BLaER1 treated with 17β-estradiol and CSF1 and Interleukin-3, amounts not matched to agents 10 nM and 100 nM (cell line): ENCODE measurements around the gene MARK2.

Experiments used
- H3K27ac ChIP-seq, 11 experiments: shearing (Covaris generic); formaldehyde crosslinking; 2 replicates each; pipeline ENCODE4 v1.8.1; 2022
- H3K27me3 ChIP-seq, 11 experiments: shearing (Covaris generic); formaldehyde crosslinking; 2 replicates each; pipeline ENCODE4 v1.8.1; 2022
- H3K36me3 ChIP-seq, 11 experiments: shearing (Covaris generic); formaldehyde crosslinking; 2 replicates each; pipeline ENCODE4 v1.8.1; 2022
- H3K4me1 ChIP-seq, 10 experiments: shearing (Covaris generic); formaldehyde crosslinking; 2 replicates each; pipeline ENCODE4 v1.8.1; 2022
- H3K4me2 ChIP-seq, 11 experiments: shearing (Covaris generic); formaldehyde crosslinking; 2 replicates each; pipeline ENCODE4 v1.8.1; 2022
- H3K4me3 ChIP-seq, 10 experiments: shearing (Covaris generic); formaldehyde crosslinking; 2 replicates each; pipeline ENCODE4 v1.8.1; 2022
- H3K9ac ChIP-seq, 11 experiments: shearing (Covaris generic); formaldehyde crosslinking; 2 replicates each; pipeline ENCODE4 v1.8.1; 2022
- H3K9me3 ChIP-seq, 11 experiments: shearing (Covaris generic); formaldehyde crosslinking; replicated peaks in 1 of 11; 2 replicates each; pipeline ENCODE4 v1.8.1; 2022
- H4K20me1 ChIP-seq, 11 experiments: shearing (Covaris generic); formaldehyde crosslinking; 2 replicates each; pipeline ENCODE4 v1.8.1; 2022
- Cebpa-rat ChIP-seq, 11 experiments: shearing (Covaris generic); IDR thresholded peaks; 2 replicates each; pipeline ENCODE4 v1.8.1; 2022

The MARK2 gene

DNA sequence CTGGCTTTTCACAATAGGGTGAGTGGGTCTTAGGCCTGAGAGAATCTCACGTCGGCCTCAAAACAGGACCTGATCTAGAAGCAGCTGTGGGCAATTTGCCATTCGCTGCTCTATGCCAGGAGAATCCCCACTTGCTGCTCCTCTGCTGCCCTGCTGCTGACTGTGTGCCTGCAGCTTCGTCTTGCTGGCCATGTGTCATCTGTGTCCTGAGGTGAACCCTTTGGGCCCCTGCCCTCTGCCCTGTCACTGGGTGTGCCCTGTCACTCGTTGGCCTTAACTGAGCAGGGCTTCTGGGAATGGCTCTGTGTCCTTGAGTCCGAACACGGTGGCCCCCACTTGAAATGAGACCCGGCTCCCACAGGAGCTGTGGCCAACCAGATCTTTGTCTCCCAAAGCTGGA lies 106.1 kb downstream of the MARK2 start:
- TF ChIP-seq Cebpa-rat (IDR thresholded peaks at IDR 0.05) = no peak
- H3K27me3 ChIP-seq = no peaks in the 10 kb centered on the region
- peak overlapping the region in 9 of 11 experiments; percentile 10 to 59 (median 36); a peak in 17 of 22 replicates for H3K9ac ChIP-seq
- no peaks in the 10 kb centered on the region for H3K9me3 ChIP-seq
- peaks cover 24 to 55% (median 42%) of the 10 kb centered on the region in 11 experiments; a peak in 19 of 22 replicates for H4K20me1 ChIP-seq
- peak overlapping the region in 3 of 11 experiments; percentile 10 to 35 (median 17); a peak in 1 of 22 replicates for H3K27ac ChIP-seq
- H3K4me1 ChIP-seq = peaks cover 44 to 58% (median 53%) of the 10 kb centered on the region in 10 experiments
- H3K4me2 ChIP-seq = peak overlapping the region in 10 of 11 experiments; percentile 40 to 58 (median 48); a peak in 18 of 22 replicates
- no peak overlapping the region for H3K4me3 ChIP-seq
- H3K36me3 ChIP-seq = peaks cover 23 to 78% (median 47%) of the 10 kb centered on the region in 11 experiments

DNA sequence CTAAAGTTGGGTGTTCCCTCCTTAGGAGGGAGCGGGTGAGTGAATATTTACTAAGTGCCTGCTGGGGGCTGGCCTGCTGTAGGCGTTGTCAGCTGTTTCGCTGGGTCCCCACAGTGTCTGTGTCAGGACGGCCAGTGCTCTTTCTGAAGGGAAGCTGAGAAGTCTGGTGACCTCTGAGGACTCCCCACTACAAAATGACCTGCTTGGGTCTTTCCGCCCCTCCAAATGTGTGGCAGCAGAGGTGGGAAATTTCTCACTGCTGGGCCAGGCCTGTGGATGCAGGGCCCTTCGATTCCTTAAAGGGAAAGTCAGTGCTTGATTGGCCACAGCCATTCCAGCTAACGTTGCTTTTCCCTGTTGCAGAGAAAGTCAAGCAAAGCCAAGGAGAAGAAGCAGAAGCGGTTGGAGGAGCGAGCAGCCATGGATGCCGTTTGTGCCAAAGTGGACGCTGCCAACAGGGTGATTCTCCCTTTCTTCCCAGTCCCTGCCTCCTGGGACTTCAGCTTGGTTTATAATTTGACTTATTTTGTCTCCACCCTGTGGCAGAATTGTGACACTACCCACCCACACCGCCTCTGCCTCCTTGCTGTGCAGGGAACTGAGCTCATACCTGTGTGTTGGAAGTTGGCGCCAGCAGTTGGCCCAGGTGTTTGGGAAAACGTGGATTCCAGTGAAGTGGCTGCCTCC lies 106.7 kb downstream of the MARK2 start:
- H3K4me2 ChIP-seq = peak overlapping the region; percentile 33 to 58 (median 47); a peak in 21 of 22 replicates
- peak overlapping the region in 4 of 11 experiments; percentile 3 to 35 (median 14); a peak in 5 of 22 replicates for H3K27ac ChIP-seq
- peaks cover 24 to 56% (median 42%) of the 10 kb centered on the region in 11 experiments; a peak in 19 of 22 replicates for H4K20me1 ChIP-seq
- H3K4me3 ChIP-seq = no peak overlapping the region
- no peaks in the 10 kb centered on the region for H3K9me3 ChIP-seq
- peaks cover 38 to 52% (median 47%) of the 10 kb centered on the region in 10 experiments for H3K4me1 ChIP-seq
- peaks cover 25 to 84% (median 51%) of the 10 kb centered on the region in 11 experiments for H3K36me3 ChIP-seq
- H3K9ac ChIP-seq = peak overlapping the region in 10 of 11 experiments; percentile 2 to 59 (median 30); a peak in 17 of 22 replicates
- no peak for TF ChIP-seq Cebpa-rat (IDR thresholded peaks at IDR 0.05)
- H3K27me3 ChIP-seq = no peaks in the 10 kb centered on the region

GRCh38 chr11:63951779-63952536 lies 113.0 kb downstream of the MARK2 start:
- no peaks in the 10 kb centered on the region for H3K9me3 ChIP-seq
- peaks cover 11 to 37% (median 23%) of the 10 kb centered on the region in 10 experiments for H3K4me1 ChIP-seq
- peak overlapping the region; percentile 7 to 67 (median 62); a peak in 19 of 22 replicates for H3K9ac ChIP-seq
- H3K27ac ChIP-seq = peak overlapping the region in 10 of 11 experiments; percentile 9 to 63 (median 47); a peak in 18 of 22 replicates
- peaks cover 0 to 34% (median 12%) of the 10 kb centered on the region in 11 experiments; a peak in 10 of 22 replicates for H4K20me1 ChIP-seq
- H3K27me3 ChIP-seq = no peaks in the 10 kb centered on the region
- TF ChIP-seq Cebpa-rat (IDR thresholded peaks at IDR 0.05) = no peak
- peaks cover 59 to 90% (median 82%) of the 10 kb centered on the region in 11 experiments for H3K36me3 ChIP-seq
- peak overlapping the region in 2 of 10 experiments; percentile 2 to 36; a peak in 2 of 20 replicates for H3K4me3 ChIP-seq
- peak overlapping the region; percentile 45 to 84 (median 78) for H3K4me2 ChIP-seq

- H3K4me1 ChIP-seq = peaks cover 11 to 37% (median 24%) of the 10 kb centered on the region in 10 experiments
- peaks cover 54 to 89% (median 81%) of the 10 kb centered on the region in 11 experiments for H3K36me3 ChIP-seq
- H3K27ac ChIP-seq = peak overlapping the region in 7 of 11 experiments; percentile 40 to 63 (median 56); a peak in 13 of 22 replicates
- H3K27me3 ChIP-seq = no peaks in the 10 kb centered on the region
- TF ChIP-seq Cebpa-rat (IDR thresholded peaks at IDR 0.05) = no peak
- H4K20me1 ChIP-seq = peaks cover 0 to 37% (median 12%) of the 10 kb centered on the region in 11 experiments; a peak in 11 of 22 replicates
- H3K4me2 ChIP-seq = peak overlapping the region in 10 of 11 experiments; percentile 45 to 84 (median 78); a peak in 20 of 22 replicates
- H3K4me3 ChIP-seq = 0 out of 20 replicates have a peak overlapping the region, but pooled peaks of 1 of the 10 experiments have one; percentile 2
- H3K9me3 ChIP-seq = no peaks in the 10 kb centered on the region
- peak overlapping the region in 7 of 11 experiments; percentile 42 to 67 (median 64); a peak in 9 of 22 replicates for H3K9ac ChIP-seq
These were observed 113.7 kb downstream of the MARK2 start for GRCh38 chr11:63952570-63952969.

DNA sequence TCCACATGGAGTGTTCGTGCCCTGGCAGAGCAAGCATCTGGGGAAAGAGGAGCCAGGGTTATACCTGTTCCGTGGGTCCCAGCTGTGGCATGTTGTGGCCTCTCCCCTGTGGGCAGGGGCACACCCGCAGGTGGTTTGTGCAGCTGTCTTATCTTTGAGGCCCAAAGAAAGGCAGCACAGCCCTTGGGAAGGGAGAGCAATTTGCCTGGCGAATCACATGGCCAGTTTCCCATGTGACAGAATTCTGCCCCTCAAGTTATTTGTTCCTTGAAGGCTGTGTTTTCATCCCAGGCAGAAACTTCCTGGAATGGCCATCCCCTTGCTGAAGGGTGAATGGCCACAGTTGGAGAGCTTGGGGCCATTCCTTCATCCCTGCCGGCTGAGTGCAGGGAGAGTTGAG lies 119.1 kb downstream of the MARK2 start:
- TF ChIP-seq Cebpa-rat (IDR thresholded peaks at IDR 0.05) = no peak
- peaks cover 36 to 58% (median 49%) of the 10 kb centered on the region in 11 experiments for H3K36me3 ChIP-seq
- no peak overlapping the region for H3K27ac ChIP-seq
- peak overlapping the region in 1 of 11 experiments; percentile 12; a peak in 1 of 22 replicates for H3K4me2 ChIP-seq
- no peaks in the 10 kb centered on the region for H3K27me3 ChIP-seq
- peak overlapping the region in 2 of 11 experiments; percentile 19 to 48; a peak in 2 of 22 replicates for H3K9ac ChIP-seq
- peaks cover 0 to 35% (median 0%) of the 10 kb centered on the region in 11 experiments; a peak in 7 of 22 replicates for H4K20me1 ChIP-seq
- peaks cover 0 to 41% (median 13%) of the 10 kb centered on the region in 10 experiments; a peak in 13 of 20 replicates for H3K4me1 ChIP-seq
- H3K4me3 ChIP-seq = no peak overlapping the region
- H3K9me3 ChIP-seq = no peaks in the 10 kb centered on the region
